GM10248 (cell line): ENCODE results near the gene C2CD4A.

Source experiments
- CTCF ChIA-PET: fragments of 300-600 bp; sonication (Branson Sonifier 250); formaldehyde crosslinking; extraction: SDS; loops from one replicate; lab custom pipeline; 2021; ENCODE audit warnings: antibody characterized with exemption; lab: Yijun Ruan, JAX
- POLR2A ChIA-PET: fragments of 350-650 bp; sonication (Branson Sonifier 250); formaldehyde crosslinking; extraction: SDS; loops from one replicate; lab custom pipeline; 2020; ENCODE audit warnings: antibody characterized with exemption; lab: Yijun Ruan, JAX
- DNase-seq: peaks from one replicate; pipeline ENCODE4 v3.0.0; 2012; ENCODE audit errors: extremely low spot score
- CTCF ChIP-seq: IDR thresholded peaks from 2 replicates; pipeline ENCODE4 v1.5.1; 2012; ENCODE audit warnings: mild to moderate bottlenecking, low read depth; ENCODE audit errors: extremely low read depth, missing control alignments, control extremely low read depth

C2CD4A gene

GRCh38 chr15:62059816-62060112, 7.0 kb upstream of the C2CD4A start:
- ChIA-PET CTCF (interaction anchor here (0.7 to 3.6 kb wide), 10 partner anchors 9 to 224 kb away, joined by 3 to 35 read pairs (median 3); no protein-coding TSS in a partner anchor), POLR2A (no interaction called here)
- no peak for TF ChIP-seq CTCF
- peak; percentile 83 for DNase-seq

GRCh38 chr15:62060113-62060895, 6.5 kb upstream of the C2CD4A start, which contains the start of gene VPS13C:
TSS of gene VPS13C (minus strand) at chr15:62060447. CDS start at chr15:62060374, 73 bp downstream.
- POLR2A ChIA-PET, result no interaction called here
- peak; percentile 94 for DNase-seq
- peak; percentile 76 for TF ChIP-seq CTCF
- CTCF ChIA-PET, result interaction anchor here (0.7 to 3.6 kb wide), 16 partner anchors 8 to 225 kb away, joined by 3 to 35 read pairs (median 4); no protein-coding TSS in a partner anchor

GRCh38 chr15:62060896-62061280, 5.9 kb upstream of the C2CD4A start:
- ChIA-PET CTCF (interaction anchor here (1.0 to 3.6 kb wide), 13 partner anchors 8 to 225 kb away, joined by 3 to 35 read pairs (median 4); no protein-coding TSS in a partner anchor), POLR2A (no interaction called here)
- no peak for TF ChIP-seq CTCF
- DNase-seq, result no peak

GRCh38 chr15:62063825-62064635, 2.7 kb upstream of the C2CD4A start:
- ChIA-PET CTCF (interaction anchor here (0.9 to 2.9 kb wide), 3 partner anchors 10 to 229 kb away, joined by 3 to 9 read pairs (median 5); no protein-coding TSS in a partner anchor), POLR2A (interaction anchor here (0.6 kb wide), 1 partner anchor 214 kb away, joined by 3 read pairs; no protein-coding TSS in a partner anchor)
- DNase-seq, result no peak
- TF ChIP-seq CTCF, result no peak

- no peak for TF ChIP-seq CTCF
- POLR2A ChIA-PET, result no interaction called here
- DNase-seq, result no peak
- CTCF ChIA-PET, result no interaction called here
Measured at GRCh38 chr15:62067448-62068044, 769 bp downstream of the C2CD4A start.

- CTCF ChIA-PET, result interaction anchor here (1.0 to 1.6 kb wide), 3 partner anchors 8 to 33 kb away, joined by 3 to 4 read pairs (median 3); partner anchors contain the start of gene VPS13C
- TF ChIP-seq CTCF, result peak; percentile 3
- POLR2A ChIA-PET, result no interaction called here
- peak; percentile 41 for DNase-seq
Measured at GRCh38 chr15:62068071-62068809, 1.5 kb downstream of the C2CD4A start.
